Measurements from ENCODE around the gene RAG1. TPM values are rescaled to one million over a fixed set of nuclear protein-coding genes. Genes with fewer than 3 reads are reported as not detected.

The RAG1 gene
- total and polyA plus RNA-seq, 2 of the 13 experiments (the other 11 are each of a cell fraction or from before 2014, with no cell fraction given), result 0.11 to 0.15 TPM

DNA sequence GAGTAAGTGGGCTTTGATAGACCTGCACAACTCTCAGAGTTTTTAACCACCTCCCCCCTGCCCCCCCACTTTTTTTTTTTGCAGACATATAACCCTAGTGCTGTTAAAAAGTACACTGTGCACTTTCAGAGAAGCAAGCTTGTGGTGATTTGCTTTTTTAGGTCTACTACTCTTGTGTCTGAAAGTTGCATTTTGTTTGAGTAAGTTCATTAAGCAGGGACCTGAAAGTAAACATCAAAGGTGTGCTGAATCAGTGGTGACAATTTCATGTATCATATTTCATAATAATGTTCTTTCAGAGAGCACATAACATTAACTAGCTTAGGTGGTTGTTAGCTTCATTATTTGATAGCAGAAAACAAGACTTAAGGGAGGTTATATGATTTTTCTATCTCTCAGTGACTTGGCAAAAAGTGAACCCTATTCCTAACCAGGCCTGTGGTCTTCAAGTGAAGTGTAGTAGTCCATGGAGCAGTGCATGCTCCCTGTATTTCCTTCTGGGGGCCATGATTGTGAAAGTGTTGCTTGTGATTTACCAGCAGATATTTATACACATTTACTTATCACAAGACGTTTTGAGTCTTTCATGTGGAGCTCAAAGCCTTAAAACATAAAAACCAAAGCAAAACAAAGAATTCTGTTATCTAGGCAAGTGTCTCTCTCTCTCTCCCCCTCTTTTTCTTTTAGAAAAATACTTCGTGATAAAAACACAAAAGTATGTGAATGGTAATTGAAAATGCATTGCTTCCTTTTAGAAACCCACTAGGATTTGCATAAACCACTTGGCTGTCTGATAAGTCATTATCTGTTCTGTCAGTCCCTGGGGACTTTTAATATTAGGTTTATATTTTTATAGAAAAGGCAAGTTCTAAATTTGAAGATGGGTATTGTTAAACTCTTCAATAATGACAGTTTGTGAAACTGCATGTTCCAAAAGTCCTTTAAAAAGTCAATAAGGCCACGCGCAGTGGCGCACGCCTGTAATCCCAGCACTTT lies 37.7 kb downstream of the RAG1 start:
- ATAC-seq (no peak), DNase-seq (ENCODE audit: low spot score) (no peak), FAIRE-seq (no peak)
- no TSS peak for BruUV-seq (replicated peaks)
- no peak overlapping the region for H3K9ac ChIP-seq (ENCODE audit: insufficient read depth, low read depth, low read length)
- no peaks in the 10 kb centered on the region for H3K27me3 ChIP-seq (ENCODE audit: control insufficient read depth in 1 of 2, insufficient read depth in 2 of 2, low read length in 2 of 2)
- H3K4me2 ChIP-seq (ENCODE audit: low read depth, low read length), result no peak overlapping the region
- intact Hi-C loops (cut with micrococcal nuclease; ENCODE audit: unreplicated experiment), result no loop called here
- no peak overlapping the region for H2AFZ ChIP-seq (ENCODE audit: low read length)
- no peaks in the 10 kb centered on the region for H4K20me1 ChIP-seq (ENCODE audit: insufficient read depth, low read length)
- 74% methylated on average over 6 of the region's 6 CpGs for WGBS (ENCODE audit: low lambda C conversion rate)
- no peak overlapping the region for H3K27ac ChIP-seq (ENCODE audit: extremely low read length, insufficient read depth, low read length)
- no peaks in the 10 kb centered on the region for H3K36me3 ChIP-seq (replicated peaks in 1 of 2; ENCODE audit: control insufficient read depth in 1 of 2, insufficient read depth in 2 of 2, low read length in 2 of 2)
- H3K4me1 ChIP-seq (ENCODE audit: insufficient read depth, low read length), result no peaks in the 10 kb centered on the region
- H3K4me3 ChIP-seq (replicated peaks in 1 of 3; ENCODE audit: insufficient read depth in 1 of 3, low read depth in 2 of 3, low read length in 3 of 3), result no peak overlapping the region
- ChIA-PET CTCF (ENCODE audit: low intra/inter-chr PET ratio, low total read pairs) (no interaction called here), POLR2A (no interaction called here)
- H3K79me2 ChIP-seq (ENCODE audit: insufficient read depth, low read length), result no peaks in the 10 kb centered on the region
- in situ Hi-C loops (cut with HindIII; ENCODE audit: extremely low pct_ligation_motif_present, low pct_unique_long_range_greater_than_20kb), result no loop called here
- no peaks in the 10 kb centered on the region for H3K9me3 ChIP-seq (ENCODE audit: low read length)
- no peak for TF ChIP-seq ADNP (CRISPR knock-in tag; IDR thresholded peaks at IDR 0.05)
- no peak for TF ChIP-seq KDM4B (CRISPR knock-in tag; IDR thresholded peaks at IDR 0.05)
- TF ChIP-seq ZNF607 (CRISPR knock-in tag; IDR thresholded peaks at IDR 0.05; ENCODE audit: borderline replicate concordance), result no peak
- TF ChIP-seq ATF7-NPFF (CRISPR knock-in tag; IDR thresholded peaks at IDR 0.05; ENCODE audit: low read depth), result no peak
- no peak for TF ChIP-seq EP300 (IDR thresholded peaks at IDR 0.05; ENCODE audit: low read depth in 2 of 2, low read length in 2 of 2)
- TF ChIP-seq EP300 (CRISPR knock-in tag; IDR thresholded peaks at IDR 0.05; ENCODE audit: borderline replicate concordance), result no peak
- TF ChIP-seq, protein P1, sequence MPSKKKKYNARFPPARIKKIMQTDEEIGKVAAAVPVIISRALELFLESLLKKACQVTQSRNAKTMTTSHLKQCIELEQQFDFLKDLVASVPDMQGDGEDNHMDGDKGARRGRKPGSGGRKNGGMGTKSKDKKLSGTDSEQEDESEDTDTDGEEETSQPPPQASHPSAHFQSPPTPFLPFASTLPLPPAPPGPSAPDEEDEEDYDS (CRISPR knock-in tag; IDR thresholded peaks at IDR 0.05), result no peak
- no peak for TF ChIP-seq JUNB (CRISPR knock-in tag; IDR thresholded peaks at IDR 0.05; ENCODE audit: borderline replicate concordance)
